HG03354 (cell line): ENCODE results near the gene MRTFB.

Experiments used
- ATAC-seq: cut with Tn5 transposase; IDR thresholded peaks from one replicate; pipeline ENCODE4 v1.9.1; 2021; ENCODE audit warnings: mild to moderate bottlenecking; ENCODE audit not compliant: unreplicated experiment, poor library complexity, severe bottlenecking

MRTFB gene

DNA sequence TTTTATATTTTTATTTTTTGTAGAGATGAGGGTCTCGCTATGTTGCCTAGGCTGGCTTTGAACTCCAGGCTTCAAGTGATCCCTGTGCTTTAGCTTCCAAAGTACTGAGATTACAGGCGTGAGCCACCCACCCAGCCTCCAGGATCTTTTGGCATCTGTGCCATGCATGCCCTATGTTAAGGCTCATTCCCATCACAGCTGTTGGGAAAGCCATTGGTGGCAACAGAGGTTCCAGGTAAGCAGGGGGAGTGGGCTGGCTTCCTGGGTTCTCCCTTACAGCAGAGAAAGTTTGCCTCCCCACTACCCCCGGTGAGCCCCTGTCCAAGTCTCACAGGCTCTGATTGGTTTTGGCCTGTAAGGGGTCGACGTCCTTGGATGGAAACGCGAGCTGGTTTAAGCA is 8.9 kb upstream of the MRTFB start:
- no peak for ATAC-seq

DNA sequence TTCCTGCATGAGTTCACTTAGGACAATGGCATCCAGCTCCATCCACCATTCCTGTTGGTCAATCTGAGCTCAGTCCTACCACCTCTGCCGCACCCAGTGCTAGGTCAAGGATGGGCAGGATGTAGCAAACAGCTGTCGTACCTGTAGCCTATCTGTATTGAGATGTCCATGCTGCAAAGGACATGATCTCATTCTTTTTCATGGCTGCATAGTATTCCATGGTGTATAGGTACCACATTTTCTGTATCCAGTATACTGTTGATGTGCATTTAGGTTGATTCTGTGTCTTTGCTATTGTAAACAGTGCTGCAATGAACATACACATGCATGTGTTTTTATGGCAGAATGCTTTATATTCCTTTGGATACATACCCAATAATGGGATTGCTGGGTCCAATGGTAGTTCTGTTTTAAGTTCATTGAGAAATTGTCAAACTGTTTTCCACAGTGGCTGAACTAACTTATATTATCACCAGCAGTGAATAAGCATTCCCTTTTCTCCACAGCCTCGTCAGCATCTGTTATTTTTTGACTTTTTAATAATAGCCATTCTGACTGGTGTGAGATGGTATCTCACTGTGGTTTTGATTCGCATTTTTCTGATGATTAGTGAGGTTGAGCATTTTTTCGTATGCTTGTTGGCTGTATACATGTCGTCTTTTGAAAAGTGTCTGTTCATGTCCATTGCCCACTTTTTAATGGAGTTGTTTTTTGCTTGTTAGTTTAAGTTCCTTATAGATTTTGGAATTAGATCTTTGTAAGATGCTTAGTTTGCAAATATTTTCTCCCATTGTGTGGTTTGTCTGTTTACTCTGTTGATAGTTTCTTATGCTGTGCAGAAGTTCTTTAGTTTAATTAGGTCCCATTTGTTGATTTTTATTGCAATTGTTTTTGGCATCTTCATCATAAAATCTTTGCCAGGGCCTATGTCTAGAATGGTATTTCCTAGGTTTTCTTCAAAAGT is 7.2 kb upstream of the MRTFB start:
- no peak for ATAC-seq

DNA sequence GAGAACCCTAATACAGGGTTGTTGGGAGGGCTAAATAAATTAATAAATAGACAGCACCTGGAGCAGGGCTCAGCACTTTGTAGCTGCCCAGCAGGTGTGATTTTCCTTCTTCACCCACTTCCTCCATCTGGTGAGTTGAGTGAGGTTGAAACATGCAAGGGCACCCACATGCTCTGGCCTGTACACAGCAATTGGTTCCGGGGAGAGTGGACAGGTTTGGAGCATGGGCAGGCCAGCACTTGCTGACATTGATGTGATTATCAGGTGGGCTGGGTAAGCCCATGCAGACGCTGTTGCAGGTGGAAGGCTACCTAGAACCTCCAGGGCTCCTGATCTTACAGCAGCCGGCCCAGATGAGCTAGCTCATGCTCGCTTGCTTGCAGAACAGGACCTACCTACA is 1.3 kb upstream of the MRTFB start:
- ATAC-seq: no peak

DNA sequence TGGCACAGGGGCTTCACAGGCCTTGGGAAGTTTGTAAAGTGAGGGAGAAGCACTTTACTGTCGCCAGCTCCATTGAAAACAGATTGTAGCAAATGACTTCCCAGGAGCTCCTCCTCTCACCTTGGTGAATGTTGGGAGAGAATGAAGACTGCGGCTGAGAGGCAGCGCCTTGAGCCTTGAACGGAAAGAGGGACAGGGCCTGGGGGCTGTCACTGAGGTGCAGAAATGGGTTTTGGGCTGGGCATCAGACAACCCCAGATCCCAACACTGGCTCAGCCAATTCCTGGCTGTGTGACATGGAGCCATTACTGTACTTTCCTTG is 603 bp upstream of the MRTFB start:
- ATAC-seq: peak; percentile 31

GRCh38 chr16:14071576-14072271 is 605 bp downstream of the MRTFB start:
- ATAC-seq: peak; percentile 38

DNA sequence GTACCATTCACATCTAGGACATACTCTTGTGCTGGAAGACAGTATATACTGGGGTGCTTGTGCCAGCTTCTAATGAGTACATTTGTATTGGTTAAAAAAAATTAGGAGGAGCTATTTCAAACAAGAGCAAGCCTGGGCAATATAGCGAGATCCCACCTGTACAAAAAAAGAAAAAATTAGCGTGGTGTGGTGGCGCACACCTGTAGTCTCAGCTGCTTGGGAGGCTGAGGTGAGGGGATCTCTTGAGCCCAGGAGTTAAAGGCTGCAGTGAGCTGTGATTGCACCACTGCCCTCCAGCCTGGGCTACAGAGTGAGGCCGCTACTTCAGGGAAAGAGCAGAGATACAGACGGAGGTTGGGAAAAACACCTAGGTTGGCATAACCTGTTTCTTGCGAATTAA is 1.2 kb downstream of the MRTFB start:
- ATAC-seq: no peak

DNA sequence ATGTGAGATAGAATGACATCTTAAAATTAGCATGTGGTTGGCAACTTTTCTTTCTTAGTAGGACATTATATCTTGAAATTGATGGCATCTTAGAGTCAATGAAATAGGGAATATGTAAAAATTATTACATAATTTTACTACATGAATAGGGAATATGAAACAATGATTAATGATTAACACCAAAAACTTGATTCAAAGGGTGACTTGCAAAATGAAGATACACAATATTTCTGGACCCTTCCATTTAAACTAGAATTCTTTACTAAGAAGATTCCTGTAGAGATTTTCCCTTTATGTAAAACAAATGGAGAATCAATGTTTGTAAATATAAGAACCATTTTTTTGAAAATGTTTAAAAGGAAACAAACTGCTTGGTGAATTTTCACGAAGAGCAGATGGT is 3.4 kb downstream of the MRTFB start:
- no peak for ATAC-seq

GRCh38 chr16:14077918-14078317 is 6.8 kb downstream of the MRTFB start:
- no peak for ATAC-seq

DNA sequence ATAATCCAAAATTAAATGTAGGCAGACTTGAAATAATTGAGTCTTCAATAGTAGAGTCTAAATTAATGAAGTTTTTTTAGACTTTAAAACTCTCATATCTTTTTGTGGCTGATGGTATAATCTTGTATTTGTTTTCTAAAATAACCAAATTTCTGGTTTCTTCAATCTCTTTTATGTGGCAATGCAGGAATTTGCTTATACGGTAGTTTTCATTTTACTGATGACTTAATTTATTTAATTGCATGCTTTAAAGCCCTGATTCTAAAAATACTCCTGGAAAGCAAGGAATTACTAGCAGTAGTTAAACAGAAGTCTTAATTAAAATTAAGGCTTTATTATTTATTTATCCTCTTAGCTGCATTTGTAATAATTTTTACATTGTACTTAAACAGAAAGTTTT is 15.4 kb downstream of the MRTFB start:
- ATAC-seq: no peak

- ATAC-seq: no peak
These were observed 16.1 kb downstream of the MRTFB start for GRCh38 chr16:14087181-14087580.

DNA sequence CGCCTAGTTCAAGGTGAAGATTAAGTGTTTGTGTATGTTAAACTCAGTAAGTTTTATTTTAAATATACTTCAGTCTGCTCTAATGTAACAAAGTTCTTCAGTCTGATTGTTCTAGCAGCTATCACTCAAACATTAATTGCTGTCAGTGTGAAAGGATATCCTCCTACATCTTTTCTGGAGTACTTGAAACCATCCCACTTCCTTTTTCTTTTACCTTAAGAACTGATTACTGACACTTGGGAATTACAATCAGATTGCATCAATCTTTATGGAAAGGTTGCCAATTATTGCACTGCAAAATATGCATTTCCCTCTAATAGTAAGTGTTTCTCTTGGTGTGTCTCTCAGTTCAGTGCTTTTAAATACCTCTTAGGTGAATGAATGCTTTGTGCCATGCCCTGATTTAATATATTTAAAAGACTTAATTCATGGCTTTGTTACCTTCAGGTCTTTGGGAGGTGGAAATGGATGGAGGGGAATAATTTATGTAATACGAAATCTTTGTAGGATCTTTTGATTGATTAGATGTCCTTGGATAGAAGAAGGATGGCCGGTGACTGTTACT is 16.6 kb downstream of the MRTFB start:
- ATAC-seq: no peak

GRCh38 chr16:14088155-14088753 is 17.1 kb downstream of the MRTFB start:
- ATAC-seq: no peak

- no peak for ATAC-seq
These were observed 18.2 kb downstream of the MRTFB start for GRCh38 chr16:14089283-14089823.

DNA sequence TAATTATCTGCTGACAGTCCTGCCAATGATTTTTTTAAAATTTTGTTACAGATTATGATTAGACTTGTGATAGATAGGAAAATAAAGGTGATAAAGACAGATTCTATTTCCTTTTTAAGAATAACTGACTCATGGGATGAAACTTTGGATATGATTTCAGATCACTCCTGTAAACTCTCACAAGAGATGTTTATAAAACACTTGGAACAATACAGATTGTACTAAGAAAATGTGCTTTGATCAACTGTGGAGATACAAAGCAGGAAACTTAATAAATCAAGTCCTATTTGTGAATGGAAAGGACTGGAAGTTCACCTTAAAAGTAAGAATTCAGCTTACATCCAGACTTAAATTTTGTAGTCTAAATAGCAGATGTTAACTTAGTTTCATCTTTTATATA is 21.4 kb downstream of the MRTFB start:
- ATAC-seq: no peak

GRCh38 chr16:14095883-14096551 is 24.9 kb downstream of the MRTFB start:
- no peak for ATAC-seq

- ATAC-seq: no peak
These were observed 26.3 kb downstream of the MRTFB start for GRCh38 chr16:14097182-14097959.

DNA sequence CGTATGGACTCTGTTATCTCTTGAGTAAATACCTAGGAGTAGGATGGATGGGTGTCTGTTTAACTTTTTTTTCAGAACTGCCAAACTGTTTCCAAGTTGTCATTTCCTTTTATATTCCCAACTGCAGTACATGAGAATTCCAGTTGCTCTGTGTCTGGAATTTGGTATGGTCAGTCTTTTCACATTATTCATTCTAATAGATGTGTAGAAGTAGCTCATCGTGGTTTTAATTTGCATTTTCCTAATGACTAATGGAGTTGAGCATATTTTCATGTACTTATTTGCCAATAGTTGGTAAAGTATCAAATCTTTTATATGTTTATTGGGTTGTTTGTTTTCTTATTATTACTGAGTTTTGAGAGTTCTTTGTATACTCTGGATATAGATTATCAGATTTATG is 27.0 kb downstream of the MRTFB start:
- no peak for ATAC-seq

DNA sequence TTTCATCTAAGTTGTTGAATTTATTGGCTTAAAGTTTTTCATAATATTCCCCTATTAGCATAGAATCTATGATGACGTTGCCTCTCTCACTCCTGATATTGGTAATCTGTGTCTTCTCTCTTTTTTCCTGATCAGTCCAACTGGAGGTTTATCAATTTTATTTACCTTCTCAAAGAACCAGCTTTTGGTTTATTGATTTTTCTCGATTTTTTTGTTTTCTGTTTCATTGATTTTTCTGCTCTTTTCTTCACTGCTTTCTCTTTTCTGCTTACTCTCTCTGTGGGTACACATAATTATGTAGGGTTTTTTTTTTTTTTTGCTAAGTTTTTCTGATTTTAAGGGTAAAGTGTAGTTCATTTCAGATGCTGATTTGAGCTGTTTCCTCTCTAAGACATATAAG is 29.7 kb downstream of the MRTFB start:
- ATAC-seq: no peak

DNA sequence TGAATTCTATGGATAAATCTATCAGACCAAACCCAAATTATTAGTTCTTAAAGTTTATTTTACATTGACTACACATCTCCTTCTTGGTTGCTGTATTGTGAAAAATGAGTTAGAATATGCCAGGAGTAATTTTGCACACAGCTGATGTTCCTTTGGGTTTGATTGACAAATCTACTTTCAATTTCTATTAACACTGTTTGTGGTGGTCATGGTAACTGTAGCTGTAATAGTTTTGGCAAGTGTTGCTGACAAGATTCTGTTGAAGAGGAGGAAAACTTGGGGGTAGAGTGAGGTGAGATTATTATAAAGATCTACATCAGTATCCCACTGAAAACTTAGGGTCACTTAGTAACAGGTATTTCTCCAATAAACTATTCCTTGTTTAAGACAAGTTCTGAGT is 30.3 kb downstream of the MRTFB start:
- ATAC-seq: peak; percentile 79
